GM19468 (cell line): ENCODE measurements around the gene KCNB1.
"Not testable (repeated sequence)": the region's sequence is repeated elsewhere in the genome, so short reads cannot be mapped to it uniquely, and the experiment has no call there.

Source experiments
- ATAC-seq: cut with Tn5 transposase; IDR thresholded peaks from one replicate; pipeline ENCODE4 v1.9.1; 2021; ENCODE audit warnings: mild to moderate bottlenecking, moderate library complexity, moderate number of reproducible peaks; ENCODE audit not compliant: unreplicated experiment; ENCODE audit errors: extremely low read depth

The KCNB1 gene

DNA sequence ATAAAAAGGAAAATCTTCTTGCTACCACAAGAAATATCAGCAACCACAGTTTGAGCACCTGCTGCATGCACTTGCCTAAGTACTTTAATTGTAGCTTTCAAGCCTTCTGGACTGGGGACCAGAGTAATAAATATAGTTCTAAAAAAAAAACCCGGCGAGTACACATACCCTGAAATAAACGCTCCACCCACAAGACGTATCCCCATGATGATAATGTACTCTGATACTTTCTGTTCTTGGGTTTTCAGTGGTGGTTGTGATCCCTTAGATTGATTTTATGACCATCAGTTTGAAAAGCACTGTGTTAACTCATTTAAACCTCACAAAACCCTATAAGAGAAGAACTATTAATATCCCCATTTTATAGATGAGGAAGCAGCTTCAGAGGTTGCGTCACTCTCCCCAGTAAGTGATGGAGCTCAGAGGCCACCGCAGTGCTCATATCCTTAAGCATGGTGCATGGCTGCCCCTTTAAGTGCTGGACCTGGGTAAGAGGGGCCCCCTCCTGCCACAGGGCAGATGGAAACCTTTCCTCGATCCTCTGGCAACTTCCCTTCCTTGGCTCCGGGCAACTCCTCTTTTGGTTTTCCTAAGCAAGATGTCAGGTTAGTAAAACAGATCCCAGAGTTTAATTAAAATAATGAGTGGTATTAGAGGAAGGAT is 67.3 kb downstream of the KCNB1 start:
- no peak for ATAC-seq

DNA sequence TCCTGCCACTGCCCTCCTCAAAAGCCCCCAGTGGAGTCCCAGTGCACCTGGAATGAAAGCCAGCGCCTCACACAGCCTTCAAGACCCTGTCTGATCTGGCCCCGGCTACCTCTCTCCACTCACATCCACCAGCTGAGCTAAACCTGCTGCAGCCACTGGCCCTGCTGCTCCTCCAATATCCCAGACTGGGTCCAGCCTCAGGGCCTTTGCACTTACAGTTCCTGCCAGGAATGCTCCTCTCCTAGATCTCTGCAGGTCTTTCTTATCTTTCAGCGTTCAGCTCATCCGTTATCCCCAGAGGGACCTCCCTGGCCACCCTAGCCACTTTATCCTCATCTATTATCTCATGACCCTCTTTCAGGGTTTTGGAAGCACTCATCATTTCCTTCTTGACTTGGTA is 68.8 kb downstream of the KCNB1 start:
- no peak for ATAC-seq

DNA sequence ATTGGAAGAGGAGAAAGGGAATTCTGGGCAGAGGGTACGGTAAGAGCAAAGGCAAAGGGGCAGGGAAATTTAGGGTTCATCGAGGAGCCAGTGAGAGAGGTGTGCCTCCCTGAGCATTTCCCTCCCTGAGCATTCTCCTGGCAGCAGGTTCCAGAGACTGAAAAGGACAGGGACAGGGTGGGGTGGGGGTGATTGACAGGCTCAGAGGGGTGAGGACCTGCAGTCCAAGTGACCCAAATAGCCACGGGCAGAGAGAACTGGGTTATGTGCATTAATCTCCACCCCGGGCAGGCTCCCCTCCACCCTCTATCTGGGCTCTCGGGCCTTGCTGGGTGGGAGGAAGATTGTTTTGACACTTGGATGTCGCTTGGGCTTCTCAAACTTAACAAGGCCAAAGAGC is 69.5 kb downstream of the KCNB1 start:
- no peak for ATAC-seq

DNA sequence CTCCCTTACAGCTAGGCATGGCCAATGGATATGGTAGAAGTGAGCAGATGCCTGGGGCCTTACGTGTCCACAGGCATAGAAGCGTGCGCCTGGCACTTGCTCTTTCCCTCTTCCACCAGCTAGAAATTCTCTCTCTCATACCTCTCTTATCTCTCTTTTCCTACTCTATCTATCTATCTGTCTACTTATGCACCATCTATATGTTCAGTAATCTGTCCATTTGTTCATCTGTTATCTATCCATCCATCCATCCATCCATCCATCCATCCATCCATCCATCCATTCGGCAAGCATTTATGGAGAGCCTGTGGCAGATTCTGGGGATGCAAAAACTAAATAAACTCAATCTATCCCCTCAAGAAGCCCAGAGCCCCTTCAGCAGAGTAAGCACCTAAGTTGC is 70.2 kb downstream of the KCNB1 start:
- ATAC-seq = no peak

DNA sequence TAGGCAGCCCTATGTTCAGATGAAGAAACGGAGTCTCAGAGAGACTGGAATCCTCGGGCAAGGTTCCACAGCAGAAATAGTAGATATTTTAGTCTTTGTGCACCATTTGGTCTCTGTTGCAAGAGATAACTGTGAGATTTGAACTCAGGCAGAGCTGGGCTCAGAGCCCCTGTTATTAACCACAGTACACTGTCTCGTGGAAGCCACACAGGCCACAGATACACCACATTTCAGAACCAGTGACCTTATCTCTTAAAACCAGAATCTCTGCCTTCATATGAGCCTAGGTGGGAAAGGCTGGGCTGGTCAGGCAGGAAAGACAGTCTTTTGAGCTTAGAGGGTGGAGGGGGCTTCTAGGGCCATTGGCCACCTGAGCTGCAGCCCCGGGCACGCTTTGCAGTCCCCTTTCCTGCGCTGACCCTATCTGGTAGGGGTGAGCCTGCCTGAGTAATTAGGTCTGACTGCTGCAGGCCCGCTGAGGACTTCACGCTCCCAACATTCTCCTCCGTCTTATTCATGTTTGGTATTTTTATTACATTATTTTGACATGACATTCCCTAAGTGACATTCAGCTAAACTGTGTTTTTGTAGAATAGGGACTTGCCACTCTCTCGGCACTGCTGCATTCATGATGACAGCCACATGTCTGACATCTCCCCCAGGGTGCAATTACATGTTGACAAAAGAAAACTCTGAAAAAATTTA is 71.1 kb downstream of the KCNB1 start:
- ATAC-seq = no peak

DNA sequence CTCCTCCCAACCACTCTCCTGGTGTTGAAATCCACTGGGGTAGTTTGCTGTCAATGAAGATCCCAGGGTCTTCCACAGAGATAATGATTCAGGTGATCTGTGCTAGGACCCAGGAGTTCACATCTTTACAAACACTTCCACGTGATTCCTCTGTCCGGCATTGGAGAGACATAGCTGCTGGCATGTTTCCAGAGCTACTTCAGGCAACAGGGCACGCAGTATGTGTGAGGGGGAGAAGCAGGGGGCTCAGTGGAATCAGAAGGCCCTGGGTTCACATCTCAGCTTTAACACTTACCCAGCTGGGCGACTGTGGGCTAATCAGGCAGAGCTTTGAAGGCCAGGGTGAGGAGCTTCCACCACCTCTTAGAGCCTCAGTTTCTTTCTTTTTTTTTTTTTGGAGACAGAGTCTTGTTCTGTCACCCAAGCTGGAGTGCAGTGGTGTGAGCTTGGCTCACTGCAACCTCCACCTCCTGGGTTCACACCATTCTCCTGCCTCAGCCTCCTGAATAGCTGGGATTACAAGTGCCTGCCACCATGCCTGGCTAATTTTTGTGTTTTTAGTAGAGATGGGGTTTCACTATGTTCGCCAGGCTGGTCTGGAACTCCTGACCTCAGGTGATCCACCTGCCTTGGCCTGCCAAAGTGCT is 72.4 kb downstream of the KCNB1 start:
- not testable (repeated sequence) for ATAC-seq

DNA sequence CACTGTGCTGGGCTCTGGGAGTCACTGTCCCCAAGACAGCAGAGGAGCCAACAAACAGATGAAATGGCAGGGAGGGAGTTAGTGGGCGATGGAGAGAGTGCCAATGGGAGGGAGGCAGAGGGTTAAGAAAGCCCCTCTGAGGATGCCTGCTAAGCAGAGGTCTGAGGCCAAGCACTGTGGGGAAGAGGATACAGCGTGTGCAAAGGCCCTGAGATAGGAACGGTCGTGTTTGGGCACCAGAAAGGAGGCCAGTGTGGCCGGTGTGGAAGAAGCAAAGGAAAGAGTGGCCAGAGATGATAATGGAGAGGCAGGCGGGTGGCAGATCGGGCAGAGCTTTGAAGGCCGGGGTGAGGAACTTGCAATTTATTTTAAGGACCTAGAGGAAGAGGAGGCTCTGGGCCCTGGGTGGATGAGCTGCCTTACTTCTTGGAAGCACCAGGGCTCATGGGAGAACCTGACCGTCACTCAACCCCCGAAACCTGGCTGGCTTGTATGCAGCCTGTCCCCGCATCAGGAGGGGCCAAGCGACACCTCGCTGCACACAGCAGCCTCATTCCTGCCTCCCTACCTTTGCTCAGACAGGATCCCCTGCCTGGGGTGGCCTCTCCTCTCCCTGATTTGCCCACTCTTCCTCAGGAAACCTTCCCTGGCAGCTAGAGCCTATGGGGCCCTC is 73.0 kb downstream of the KCNB1 start:
- ATAC-seq = no peak

DNA sequence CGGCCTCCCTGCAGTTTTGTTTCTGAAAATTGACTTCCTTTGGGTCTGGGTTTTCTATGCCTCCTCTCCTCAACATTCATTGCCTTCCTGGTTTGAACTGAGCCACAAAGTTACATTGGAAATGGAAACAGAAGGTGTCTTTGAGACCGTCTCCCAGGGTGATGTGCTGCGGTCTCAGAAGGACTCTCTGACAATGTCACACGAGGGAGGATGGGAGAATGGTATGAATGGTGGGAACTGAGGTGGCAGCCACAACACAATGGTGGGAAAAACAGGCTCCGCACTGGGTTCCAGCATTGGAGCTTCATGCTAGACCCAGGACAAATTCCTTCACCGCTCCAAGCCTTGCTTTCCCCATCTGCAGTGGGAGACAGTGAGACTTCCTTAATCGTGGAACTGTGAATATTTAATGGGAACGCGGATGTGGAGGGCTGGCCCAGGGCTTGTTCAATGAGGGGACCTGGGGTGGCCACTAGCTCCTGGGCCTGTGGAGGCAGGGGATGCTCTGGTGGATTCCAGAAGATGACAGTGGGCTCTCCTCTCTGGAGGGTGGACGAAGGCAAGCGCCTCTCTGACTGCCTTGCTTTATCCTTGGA is 73.9 kb downstream of the KCNB1 start:
- no peak for ATAC-seq

DNA sequence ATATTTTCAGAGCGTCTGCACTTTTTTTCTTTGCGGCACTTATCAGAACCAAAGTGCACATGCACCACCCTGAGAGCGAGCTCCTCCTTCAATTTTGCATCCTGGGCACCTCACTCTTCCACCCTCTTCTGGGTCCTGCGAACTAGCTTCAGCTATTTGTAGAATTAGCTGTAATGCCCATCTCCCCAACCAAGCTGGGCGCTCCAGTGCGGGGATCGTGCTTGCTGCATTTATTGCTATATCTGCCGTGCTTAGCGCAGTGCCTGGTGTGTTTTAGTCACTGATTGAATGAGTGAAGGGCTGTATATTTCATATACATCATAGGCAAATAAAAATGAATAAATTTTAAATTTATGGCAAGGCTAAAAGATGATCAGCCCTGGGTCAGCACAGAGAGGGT is 75.8 kb downstream of the KCNB1 start:
- ATAC-seq = no peak

DNA sequence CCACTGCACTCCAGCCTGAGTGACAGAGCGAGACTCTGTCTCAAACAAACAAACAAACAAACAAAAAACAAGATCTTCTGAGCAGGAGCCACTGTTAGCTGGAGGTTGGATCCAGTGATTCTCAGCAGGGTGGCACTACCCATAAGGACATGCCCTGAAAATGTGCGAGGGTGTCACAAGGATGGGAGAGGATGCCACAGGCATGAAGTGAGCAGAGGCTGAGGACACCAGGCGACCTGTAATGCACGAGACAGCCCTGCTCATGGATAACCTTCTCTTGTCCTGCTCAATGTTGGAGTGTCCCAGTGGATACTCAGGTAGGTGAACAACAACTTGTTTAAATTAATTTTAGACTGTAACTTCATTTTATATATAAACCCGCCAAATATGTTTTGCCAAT is 76.8 kb downstream of the KCNB1 start:
- ATAC-seq = no peak

DNA sequence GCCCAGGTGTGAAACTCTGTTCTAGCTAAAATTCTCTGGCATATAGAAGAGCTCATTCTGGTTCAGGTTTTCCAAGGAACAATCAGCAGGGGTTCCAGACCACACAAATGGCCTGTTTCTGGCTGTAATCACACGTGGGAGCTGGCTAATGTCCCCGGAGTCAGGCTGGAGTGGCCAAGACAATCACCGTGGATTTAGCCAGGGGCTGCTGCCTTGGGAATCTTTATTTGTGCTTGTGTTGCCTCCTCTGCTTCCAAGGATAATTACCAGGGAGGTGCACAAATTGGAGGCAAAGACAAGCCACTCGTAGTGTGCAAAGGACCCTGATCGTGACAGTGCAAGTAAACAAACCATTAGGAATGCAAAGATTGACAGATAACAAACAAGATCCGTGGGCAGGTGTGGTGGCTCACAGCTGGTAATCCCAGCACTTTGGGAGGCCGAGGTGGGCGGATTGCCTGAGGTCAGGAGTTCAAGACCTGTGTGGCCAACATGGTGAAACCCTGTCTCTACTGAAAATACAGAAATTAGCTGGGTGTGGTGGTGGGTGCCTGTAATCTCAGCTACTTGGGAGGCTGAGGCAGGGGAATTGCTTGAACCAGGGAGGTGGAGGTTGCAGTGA is 77.3 kb downstream of the KCNB1 start:
- ATAC-seq = no peak

DNA sequence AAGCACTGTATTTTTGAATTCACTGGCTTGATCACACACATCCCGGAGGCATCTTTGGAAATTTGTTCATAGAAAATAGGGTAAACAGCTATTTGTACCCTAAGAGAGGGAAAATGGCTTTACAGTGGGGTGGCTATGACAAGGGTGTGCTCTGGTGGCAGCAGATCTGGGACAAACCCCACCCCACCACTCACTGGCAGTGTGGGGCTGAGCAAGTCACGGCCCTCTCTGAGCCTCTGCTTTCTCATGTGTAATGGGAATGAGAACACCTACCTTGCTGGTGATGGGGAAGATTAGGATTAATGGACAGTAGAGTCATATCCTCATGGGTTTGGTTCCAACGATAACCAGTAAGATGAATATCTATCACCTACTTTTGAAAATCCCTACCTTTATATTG is 78.0 kb downstream of the KCNB1 start:
- no peak for ATAC-seq

DNA sequence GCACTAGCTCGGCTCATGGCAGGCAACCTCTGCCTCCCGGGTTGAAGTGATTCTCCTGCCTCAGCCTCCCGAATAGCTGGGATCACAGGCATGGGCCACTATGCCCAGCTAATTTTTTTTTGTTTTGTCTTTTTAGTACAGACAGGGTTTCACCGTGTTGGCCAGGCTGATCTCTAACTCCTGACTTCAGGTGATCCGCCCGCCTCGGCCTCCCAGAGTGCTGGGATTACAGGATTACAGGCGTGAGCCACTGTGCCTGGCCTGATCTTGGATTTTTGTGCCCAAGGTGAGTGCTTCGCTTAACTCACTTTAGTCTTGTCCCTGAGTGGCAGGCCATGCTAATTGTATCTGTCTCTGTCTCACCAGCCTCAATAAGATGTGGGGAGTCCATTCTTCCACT is 78.6 kb downstream of the KCNB1 start:
- no peak for ATAC-seq

DNA sequence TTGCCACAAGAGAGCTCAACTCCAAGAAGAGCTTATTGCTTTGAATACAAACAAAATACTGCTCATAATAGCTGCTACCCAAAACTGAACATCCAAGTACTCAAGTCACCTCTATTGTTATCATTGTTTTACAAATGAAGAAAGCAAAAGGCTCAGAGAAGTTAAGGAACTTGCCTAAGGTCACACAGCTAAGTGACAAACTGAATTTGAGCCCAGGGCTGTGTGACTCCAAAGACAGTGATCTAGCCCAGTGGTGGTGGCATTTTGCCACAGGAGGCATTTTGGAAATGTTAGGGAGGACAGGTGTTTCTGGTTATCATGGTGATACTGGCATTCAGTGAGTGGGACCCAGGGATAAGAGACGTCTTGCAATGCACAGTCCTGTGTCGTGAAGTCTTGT is 79.5 kb downstream of the KCNB1 start:
- no peak for ATAC-seq

DNA sequence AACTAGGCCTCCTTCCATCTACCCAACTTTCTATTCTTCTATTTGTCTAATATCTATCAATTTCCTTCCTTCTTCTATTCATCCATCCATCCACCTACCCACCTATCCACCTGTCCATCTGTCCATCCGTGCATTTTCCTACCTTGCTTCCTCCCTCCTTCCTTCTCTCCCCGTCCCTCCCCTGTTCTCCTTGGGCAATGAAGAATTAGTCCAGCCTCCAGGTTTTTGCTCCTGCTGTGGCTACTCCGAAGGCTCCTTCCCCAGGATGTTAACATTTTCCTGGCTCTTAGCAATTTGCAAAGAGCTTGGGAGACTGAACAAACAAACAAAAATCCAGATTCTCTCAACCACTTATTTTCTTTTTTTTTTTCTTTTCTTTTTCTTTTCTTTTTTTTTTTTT is 81.6 kb downstream of the KCNB1 start:
- ATAC-seq = no peak

DNA sequence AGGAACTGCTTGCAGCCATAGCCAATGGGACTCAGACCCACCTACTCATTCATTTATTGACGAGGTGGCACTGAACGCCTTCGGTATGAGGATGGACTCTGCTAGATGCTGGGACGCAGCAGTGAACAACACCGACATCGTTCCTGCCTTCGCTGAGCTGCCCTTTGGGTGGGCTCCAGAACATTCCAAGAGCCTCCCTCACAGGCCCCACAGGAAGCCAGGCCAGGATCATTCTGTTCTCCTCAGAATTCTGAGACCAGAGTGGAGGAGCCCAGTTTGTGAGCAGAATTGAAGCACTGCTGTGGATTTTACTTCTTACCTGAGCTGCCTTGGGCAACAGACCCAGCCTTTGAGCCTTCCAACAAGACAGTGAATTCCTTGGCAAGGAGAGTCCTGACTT is 82.1 kb downstream of the KCNB1 start:
- no peak for ATAC-seq

DNA sequence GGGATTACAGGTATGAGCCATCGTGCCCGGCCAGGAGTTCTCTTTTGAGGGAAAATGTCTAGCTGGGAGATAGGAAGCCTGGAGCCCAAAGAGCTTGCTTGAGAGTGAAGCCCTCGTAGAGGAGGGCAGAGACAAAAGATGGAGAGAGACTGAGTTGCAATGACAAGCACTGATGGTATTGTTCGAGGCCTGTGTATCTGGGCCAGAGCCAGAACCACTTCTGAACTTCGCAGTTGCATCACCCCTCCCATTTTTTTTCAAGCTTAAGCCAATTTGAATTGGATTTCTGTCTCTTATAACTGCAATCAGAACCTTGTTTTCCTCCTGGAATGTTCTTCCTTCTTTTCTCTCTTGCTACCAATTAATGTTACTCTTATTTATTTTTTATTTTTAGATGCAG is 83.1 kb downstream of the KCNB1 start:
- ATAC-seq = no peak

DNA sequence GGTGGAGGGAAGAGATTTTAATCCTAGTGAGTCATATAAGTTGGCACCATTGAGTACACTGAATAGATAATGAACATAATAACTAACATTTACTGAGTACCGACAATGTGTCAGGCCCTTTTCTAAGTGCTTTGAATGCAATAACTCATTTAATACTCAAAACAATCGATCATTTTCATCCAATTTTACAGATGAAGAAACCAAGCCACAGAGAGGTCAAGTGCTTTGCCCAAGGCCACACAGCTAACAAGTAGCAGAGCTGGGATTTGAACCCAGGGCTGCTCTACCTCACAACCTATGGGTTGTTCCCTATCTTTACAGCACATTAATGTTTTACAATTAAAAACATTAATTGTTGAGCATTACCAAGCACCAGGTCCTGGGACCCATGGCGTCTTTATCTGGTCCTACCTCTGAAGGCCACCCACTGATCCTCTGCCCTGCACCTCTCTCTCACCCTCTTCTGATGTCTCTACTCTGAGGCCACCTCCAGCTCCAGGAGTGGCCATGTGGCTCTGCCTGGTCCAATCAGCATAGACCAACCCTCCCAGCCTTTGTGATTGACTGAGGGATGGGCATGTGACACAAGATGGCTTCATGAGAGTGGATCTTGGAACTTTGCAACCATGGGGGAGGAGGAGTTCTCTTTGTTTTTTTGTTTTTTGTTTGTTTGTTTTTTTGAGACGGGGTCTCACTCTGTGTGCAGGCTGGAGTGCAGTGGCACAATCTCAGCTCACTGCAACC is 83.9 kb downstream of the KCNB1 start:
- no peak for ATAC-seq

DNA sequence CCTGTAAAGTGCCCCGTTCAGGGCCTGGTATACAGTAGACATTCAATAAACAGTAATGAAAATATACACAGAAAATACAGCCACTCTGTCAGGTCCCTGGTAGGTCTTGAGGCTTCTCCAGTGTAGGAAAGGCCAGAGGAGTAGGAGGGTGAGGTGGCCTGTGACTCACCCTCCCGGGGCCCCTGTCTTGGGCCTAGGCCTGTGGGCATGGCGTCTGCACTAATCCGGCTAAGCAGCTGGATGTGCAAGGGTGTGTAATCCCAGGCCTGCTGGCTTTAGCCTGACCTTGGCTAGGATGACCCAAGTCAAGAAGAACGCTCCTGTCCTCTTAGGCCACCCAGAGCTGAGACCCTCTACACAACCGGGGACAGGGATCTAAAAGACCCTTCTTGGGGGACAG is 84.9 kb downstream of the KCNB1 start:
- no peak for ATAC-seq

DNA sequence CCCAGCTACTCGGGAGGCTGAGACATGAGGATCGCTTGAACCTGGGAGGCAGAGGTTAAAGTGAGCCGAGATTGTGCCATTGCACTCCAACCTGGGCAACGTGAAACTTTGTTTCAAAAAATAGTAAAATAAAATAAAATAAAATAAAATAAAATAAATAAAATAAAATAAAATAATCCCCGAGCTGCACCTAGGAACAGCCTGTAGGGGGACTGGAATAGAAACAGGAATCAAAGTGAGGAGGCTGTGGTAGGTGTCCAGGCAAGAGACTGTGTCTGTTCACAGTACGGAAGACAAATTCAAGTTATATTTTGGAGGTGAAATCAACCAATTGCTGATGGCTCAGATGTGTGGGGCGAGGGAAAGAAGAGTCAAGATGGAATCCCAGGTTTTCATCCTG is 86.2 kb downstream of the KCNB1 start:
- no peak for ATAC-seq
